Heart right ventricle (tissue), 16 donors: Measurements from ENCODE around the gene CETN3. TPM values are rescaled to one million over a fixed set of nuclear protein-coding genes. Genes with fewer than 3 reads are reported as not detected.

ENCODE experiments used
- ATAC-seq, 8 donors: fragments of 200-7000 bp; cut with Tn5 transposase; one replicate each; pipeline ENCODE4 v1.9.1; 2020; ENCODE audit warnings: mild to moderate bottlenecking in 8 of 8, moderate library complexity in 8 of 8, moderate number of reproducible peaks in 1 of 8
- DNase-seq, 2 donors: peaks; one replicate each; pipeline ENCODE4 v3.0.0-alpha.2; 2020
- H3K27ac ChIP-seq, 10 donors: fragments of 200-600 bp; sonication (generic) in 2 of 10; one replicate each; pipeline versions ENCODE4 v1.5.0 to v1.8.0; 2020 to 2022; ENCODE audit warnings: mild to moderate bottlenecking in 3 of 10
- H3K27me3 ChIP-seq, 7 donors: fragments of 200-600 bp; one replicate each; pipeline ENCODE4 v1.8.0; 2021 to 2022; ENCODE audit warnings: mild to moderate bottlenecking in 2 of 7
- H3K36me3 ChIP-seq, 9 donors: fragments of 200-600 bp; sonication (generic) in 1 of 9; one replicate each; pipeline versions ENCODE4 v1.5.0 to v1.8.0; 2020 to 2022; ENCODE audit warnings: mild to moderate bottlenecking in 2 of 9
- H3K4me1 ChIP-seq, 9 donors: fragments of 200-600 bp; sonication (generic) in 1 of 9; one replicate each; pipeline versions ENCODE4 v1.5.0 to v1.8.0; 2020 to 2022; ENCODE audit warnings: mild to moderate bottlenecking in 4 of 9
- H3K4me3 ChIP-seq, 10 donors: fragments of 200-600 bp; sonication (generic) in 2 of 10; one replicate each; pipeline versions ENCODE4 v1.5.0 to v1.8.0; 2020 to 2022; ENCODE audit warnings: mild to moderate bottlenecking in 7 of 10, moderate library complexity in 2 of 10
- H3K9me3 ChIP-seq, 11 donors: fragments of 200-600 bp in 10 of 11; sonication (generic) in 2 of 11; one replicate each; pipeline versions ENCODE4 v1.5.0 to v1.8.0; 2013 to 2022; ENCODE audit warnings: mild to moderate bottlenecking in 2 of 11, control low read depth in 1 of 11, moderate library complexity in 1 of 11
- WGBS, 2 donors: extraction: QIAGEN DNeasy Blood & Tissue Kit; methylation state at CpG; one replicate each; pipeline ENCODE4 v1.1.7; 2013; ENCODE audit warnings: inconsistent platforms in 1 of 2; 5-methylcytosine and 5-hydroxymethylcytosine counted together
- intact Hi-C, 10 donors: fragments of 100-400 bp; cut with DNase I; formaldehyde crosslinking; loops; one replicate each; pipeline versions ENCODE4 v1.11.1 to v1.14.2; 2022
- polyA plus RNA-seq, 2 donors: library from polyadenylated mRNA; stranded (reverse); fragments of 200-250 nt; gene quantifications; one replicate each; pipeline ENCODE4 v1.2.3, GENCODE V29; 2013
- total RNA-seq, 10 donors: library from RNA; stranded (reverse); fragmentation: NEBNext Ultra II Directional in 3 of 10; extraction: Animal tissue kit (Norgen Biotek cat#: 25700) in 3 of 10; gene quantifications; one replicate each; pipeline versions ENCODE4 v1.2.1 to v1.2.4, GENCODE V29; 2021 to 2023
- TF ChIP-seq, protein P1 (sequence below), 9 donors: fragments of 200-600 bp; sonication (generic) in 2 of 9; IDR thresholded peaks; one replicate each; pipeline versions ENCODE4 v1.5.0 to v1.8.0; 2021 to 2022; ENCODE audit warnings: antibody characterized with exemption in 9 of 9, mild to moderate bottlenecking in 5 of 9, moderate library complexity in 1 of 9
- donor health status: Arrhythmogenic right ventricular cardiomyopathy.
- donor health status: ischemic (EF 13 %, LVEDD 7.1; RV severe dilation, severe dysfunction).
- donor health status: healthy with polysubstance abuse.
- donor health status: DM: no; HTN: yes; CAD: no.
- donor health status: DM: no; HTN: no; CAD: no.
- donor health status: ischemic (EF 25% LVEDD 6.9; RV normal size, moderate dysfunction).
- donor health status: ischemic (EF 25% LVEDD 5.7; RV mildly dilated, moderate dysfunction).
- donor health status: healthy.
- donor health status: DM: yes; HTN: yes; CAD: no.
- donor health status: Ischemic cardiomyopathy.
- donor health status: ischemic (EF 35%, LVEDD 5.7; RV mildly dilated, moderate dysfunction).
- donor health status: nonischemic (EF 11% LVEDD 7.7; RV severe dilation, severe dysfunction).
- donor health status: DM: yes; HTN: yes; CAD: no.
- donor health status: PGD.
- donor health status: ischemic (EF 29% LVEDD 5.4; RV normal size, mild dysfunction).
- donor health status: nonischemic (EF 23%, LVEDD 6.1; RV moderate dilation, normal function).

The CETN3 gene
- total and polyA plus RNA-seq, 12 donors: 14.4 to 26.6 (median 20.4) TPM

DNA sequence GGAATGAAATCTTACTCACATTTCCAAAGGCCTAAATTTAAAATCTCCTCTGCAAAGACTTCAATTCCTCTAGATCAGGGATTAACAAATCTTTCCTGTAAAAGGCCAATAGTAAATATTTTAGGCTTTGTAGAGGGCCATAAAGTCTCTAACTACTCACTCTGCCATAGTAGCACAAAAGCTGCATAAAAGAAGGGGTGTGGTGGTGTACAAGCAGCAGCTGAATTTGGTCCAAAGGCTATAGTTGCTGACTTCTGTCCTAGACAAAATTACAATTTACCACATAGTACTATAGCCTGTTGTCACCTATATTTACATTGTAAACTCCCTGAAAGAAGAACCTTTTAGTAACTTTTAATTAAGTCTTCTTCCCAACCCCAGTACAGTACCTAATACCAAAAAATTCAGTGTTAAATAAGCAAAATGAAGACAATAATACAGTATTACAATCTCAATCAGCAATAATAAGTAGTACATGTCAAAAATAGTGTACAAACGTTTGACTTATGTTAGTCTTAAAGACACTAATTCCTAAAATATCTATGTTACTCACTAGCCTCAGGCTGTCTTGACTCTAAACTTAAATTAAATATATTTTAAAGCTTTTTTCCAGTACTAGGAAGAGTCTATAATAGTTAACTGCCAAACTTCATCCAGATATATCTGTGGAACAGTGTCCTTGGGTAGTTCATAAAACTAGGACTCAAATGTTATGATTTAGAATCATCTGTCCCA is 6.9 kb downstream of the CETN3 start:
- Histone ChIP-seq H3K27ac (no peak overlapping the region), H3K27me3 (no peaks in the 10 kb centered on the region), H3K4me3 (no peak overlapping the region), H3K36me3 (peaks cover 0 to 77% (median 0%) of the 10 kb centered on the region in 9 donors), H3K9me3 (no peaks in the 10 kb centered on the region), H3K4me1 (peaks cover 0 to 32% (median 0%) of the 10 kb centered on the region in 9 donors)
- DNase-seq (no peak), ATAC-seq (no peak)
- TF ChIP-seq, protein P1, sequence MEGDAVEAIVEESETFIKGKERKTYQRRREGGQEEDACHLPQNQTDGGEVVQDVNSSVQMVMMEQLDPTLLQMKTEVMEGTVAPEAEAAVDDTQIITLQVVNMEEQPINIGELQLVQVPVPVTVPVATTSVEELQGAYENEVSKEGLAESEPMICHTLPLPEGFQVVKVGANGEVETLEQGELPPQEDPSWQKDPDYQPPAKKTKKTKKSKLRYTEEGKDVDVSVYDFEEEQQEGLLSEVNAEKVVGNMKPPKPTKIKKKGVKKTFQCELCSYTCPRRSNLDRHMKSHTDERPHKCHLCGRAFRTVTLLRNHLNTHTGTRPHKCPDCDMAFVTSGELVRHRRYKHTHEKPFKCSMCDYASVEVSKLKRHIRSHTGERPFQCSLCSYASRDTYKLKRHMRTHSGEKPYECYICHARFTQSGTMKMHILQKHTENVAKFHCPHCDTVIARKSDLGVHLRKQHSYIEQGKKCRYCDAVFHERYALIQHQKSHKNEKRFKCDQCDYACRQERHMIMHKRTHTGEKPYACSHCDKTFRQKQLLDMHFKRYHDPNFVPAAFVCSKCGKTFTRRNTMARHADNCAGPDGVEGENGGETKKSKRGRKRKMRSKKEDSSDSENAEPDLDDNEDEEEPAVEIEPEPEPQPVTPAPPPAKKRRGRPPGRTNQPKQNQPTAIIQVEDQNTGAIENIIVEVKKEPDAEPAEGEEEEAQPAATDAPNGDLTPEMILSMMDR (IDR thresholded peaks at IDR 0.05): no peak
- 80 to 81% methylated on average over 1 of the region's 1 CpG for WGBS, 2 donors
- intact Hi-C loops: loop anchor here in 3 of 10 donors (10.0 kb wide), 3 partner anchors 1618 to 1678 kb away; no protein-coding TSS in a partner anchor

DNA sequence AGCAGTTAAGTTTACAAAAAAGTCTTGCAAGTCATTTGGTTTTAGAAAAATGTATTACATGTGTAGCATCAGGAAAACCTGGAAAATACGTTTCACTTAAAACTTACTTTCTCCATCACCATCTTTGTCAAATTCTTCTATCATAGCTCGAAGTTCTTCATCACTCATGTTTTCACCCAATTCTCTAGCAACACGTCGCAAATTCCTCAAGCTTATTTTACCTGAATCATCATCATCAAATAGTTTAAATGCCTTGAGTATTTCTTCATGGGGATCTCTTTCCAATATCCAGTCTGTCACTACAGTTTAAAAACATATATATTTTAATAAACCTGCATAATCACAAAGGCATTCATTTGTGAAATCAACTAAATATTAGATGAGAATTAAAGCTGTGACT is 10.3 kb downstream of the CETN3 start:
- Histone ChIP-seq H3K4me1 (peaks cover 0 to 20% (median 0%) of the 10 kb centered on the region in 9 donors), H3K27me3 (no peaks in the 10 kb centered on the region), H3K9me3 (no peaks in the 10 kb centered on the region), H3K36me3 (peaks cover 0 to 52% (median 0%) of the 10 kb centered on the region in 9 donors), H3K27ac (no peak overlapping the region), H3K4me3 (no peak overlapping the region)
- DNase-seq (no peak), ATAC-seq (no peak)
- TF ChIP-seq, protein P1 (IDR thresholded peaks at IDR 0.05): no peak
- intact Hi-C loops: no loop called here
- 89 to 96% methylated on average over 4 of the region's 4 CpGs for WGBS, 2 donors

DNA sequence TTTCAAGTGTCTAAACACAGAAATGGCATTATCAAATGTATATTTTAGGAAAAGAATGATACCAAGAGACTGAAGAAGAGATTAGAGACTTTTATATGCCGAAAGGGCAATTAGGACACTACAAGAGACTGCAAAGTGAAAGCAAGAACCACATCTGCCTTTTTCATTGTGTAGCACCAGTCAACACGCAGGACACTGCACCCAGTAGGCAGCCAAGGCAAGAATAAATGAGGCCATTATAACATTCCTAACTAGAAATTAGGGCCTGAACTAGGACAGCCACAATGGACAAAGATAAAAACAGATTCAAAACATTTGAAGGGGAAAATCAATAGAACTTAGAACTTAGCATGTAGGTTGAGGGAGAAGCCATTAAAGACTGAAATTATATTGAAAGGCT is 10.8 kb downstream of the CETN3 start:
- Histone ChIP-seq H3K36me3 (peaks cover 0 to 52% (median 0%) of the 10 kb centered on the region in 9 donors), H3K27ac (peak overlapping the region in 1 of 10 donors; percentile 6), H3K9me3 (no peaks in the 10 kb centered on the region), H3K4me3 (no peak overlapping the region), H3K4me1 (peaks cover 0 to 20% (median 0%) of the 10 kb centered on the region in 9 donors), H3K27me3 (no peaks in the 10 kb centered on the region)
- ATAC-seq: no peak
- TF ChIP-seq, protein P1 (IDR thresholded peaks at IDR 0.05): no peak
- intact Hi-C loops: no loop called here
- DNase-seq: no peak
- WGBS, 2 donors: 66 to 76% methylated on average over 2 of the region's 2 CpGs

DNA sequence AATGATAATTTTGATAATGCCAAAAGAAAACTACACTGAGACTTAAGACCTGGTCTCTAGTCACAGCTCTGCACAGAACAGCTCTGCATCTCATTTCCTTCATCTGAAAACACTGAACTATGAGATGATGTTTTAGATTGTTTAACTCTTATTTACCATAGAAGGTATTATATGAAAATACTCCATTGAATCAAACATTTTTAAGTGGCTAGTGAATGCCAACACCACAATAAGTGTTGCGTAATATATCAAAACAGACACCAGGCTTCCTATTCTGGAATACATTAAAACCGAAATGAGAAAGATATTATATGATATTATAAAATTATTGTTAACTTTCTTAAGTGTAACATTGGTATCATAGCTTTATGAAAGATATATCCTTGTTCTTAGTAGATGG is 14.6 kb downstream of the CETN3 start:
- Histone ChIP-seq H3K9me3 (no peaks in the 10 kb centered on the region), H3K27ac (no peak overlapping the region), H3K4me3 (no peak overlapping the region), H3K27me3 (no peaks in the 10 kb centered on the region), H3K36me3 (peaks cover 0 to 49% (median 0%) of the 10 kb centered on the region in 9 donors), H3K4me1 (peaks cover 0 to 24% (median 0%) of the 10 kb centered on the region in 9 donors)
- DNase-seq (no peak), ATAC-seq (no peak)
- intact Hi-C loops: no loop called here
- 96 to 98% methylated on average over 2 of the region's 2 CpGs for WGBS, 2 donors
- TF ChIP-seq, protein P1 (IDR thresholded peaks at IDR 0.05): no peak
